Stimulated activated CD8-positive, alpha-beta memory T cell treated with anti-CD3 and anti-CD28 coated beads, Interleukin-7, amount 100 ng/mL, for 24 hours (primary cell): ENCODE measurements around the gene LAPTM5.
"Not testable (repeated sequence)": the region's sequence is repeated elsewhere in the genome, so short reads cannot be mapped to it uniquely, and the experiment has no call there.

Experiments
- DNase-seq: peaks from one replicate; pipeline ENCODE4 v3.0.0-alpha.2; 2020; ENCODE audit warnings: low read depth

Gene LAPTM5

GRCh38 chr1:30693822-30694221, 63.8 kb downstream of the LAPTM5 start:
- no peak for DNase-seq

GRCh38 chr1:30693366-30693765, 64.2 kb downstream of the LAPTM5 start:
- no peak for DNase-seq

- no peak for DNase-seq
Measured at GRCh38 chr1:30692948-30693301, 64.6 kb downstream of the LAPTM5 start.

GRCh38 chr1:30692201-30692947, 65.2 kb downstream of the LAPTM5 start:
- DNase-seq, result no peak

GRCh38 chr1:30691480-30691879, 66.1 kb downstream of the LAPTM5 start:
- no peak for DNase-seq

GRCh38 chr1:30689901-30690645, 67.5 kb downstream of the LAPTM5 start:
- no peak for DNase-seq

GRCh38 chr1:30688920-30689794, 68.4 kb downstream of the LAPTM5 start:
- DNase-seq, result no peak

- DNase-seq, result not testable (repeated sequence)
Measured at GRCh38 chr1:30688516-30688915, 69.1 kb downstream of the LAPTM5 start.

- no peak for DNase-seq
Measured at GRCh38 chr1:30687886-30688285, 69.7 kb downstream of the LAPTM5 start.

GRCh38 chr1:30686236-30686935, 71.2 kb downstream of the LAPTM5 start:
- no peak for DNase-seq

- no peak for DNase-seq
Measured at GRCh38 chr1:30685796-30686165, 71.8 kb downstream of the LAPTM5 start.

- DNase-seq, result no peak
Measured at GRCh38 chr1:30684881-30685795, 72.4 kb downstream of the LAPTM5 start.

GRCh38 chr1:30684259-30684658, 73.3 kb downstream of the LAPTM5 start:
- DNase-seq, result no peak

- no peak for DNase-seq
Measured at GRCh38 chr1:30683699-30684098, 73.9 kb downstream of the LAPTM5 start.
